Stimulated activated CD4-positive, alpha-beta T cell treated with anti-CD3 and anti-CD28 coated beads, Interleukin-1b, Interleukin-23, amount 100 ng/mL, for 4 hours (primary cell): ENCODE results near the gene PON2.
"Not testable (repeated sequence)": the region's sequence is repeated elsewhere in the genome, so short reads cannot be mapped to it uniquely, and the experiment has no call there.

Source experiments
- DNase-seq, 2 donors: peaks; one replicate each; pipeline ENCODE4 v3.0.0-alpha.2; 2020; ENCODE audit warnings: low read depth in 2 of 2

The PON2 gene

DNA sequence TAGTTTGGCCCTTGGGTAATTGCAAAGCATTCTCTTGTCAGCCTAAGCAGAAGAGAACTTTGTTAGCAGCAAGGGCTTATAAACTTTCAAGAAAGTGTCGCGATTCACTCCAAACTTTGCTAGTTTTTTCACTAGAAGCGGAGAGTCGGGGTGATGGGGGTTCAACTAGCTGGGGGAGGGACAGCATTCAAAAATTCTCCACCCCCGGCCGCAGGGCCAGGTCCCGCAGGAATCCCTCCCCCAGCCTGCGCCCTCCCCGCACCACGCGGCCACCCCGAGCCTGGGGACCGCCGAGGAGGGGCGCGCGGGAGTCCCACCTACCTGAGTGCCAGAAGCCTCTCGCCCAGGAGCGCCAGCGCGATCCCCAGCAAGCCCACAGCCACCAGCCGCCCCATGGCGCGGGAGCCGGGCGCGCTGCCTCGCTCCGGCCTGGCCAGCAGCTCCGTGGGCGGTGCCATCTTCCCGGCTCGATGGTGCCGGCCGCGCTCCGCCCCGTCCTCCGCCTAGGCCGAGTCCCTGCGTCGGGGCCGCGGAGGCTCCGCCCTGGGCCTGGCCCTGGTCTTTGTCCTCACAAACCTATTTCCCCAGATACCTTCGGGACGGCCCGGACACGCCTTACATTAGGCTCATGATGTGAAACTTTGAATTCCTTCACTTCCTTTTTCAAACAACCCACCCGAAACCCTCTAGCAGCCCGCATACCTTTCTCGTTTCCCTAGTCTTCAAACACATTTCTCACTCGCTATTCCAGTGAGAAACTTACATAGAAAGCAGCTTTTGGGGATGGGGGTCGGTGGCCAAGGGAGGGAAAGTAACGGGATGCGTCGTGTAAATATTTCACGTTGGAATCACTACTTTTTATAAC lies at the start of gene PON2:
TSS of gene PON2 (minus strand) at position 472 of the 865 bp plus-strand sequence. CDS start at position 395, 77 bp downstream.
- peak in 1 of 2 donors; percentile 31 for DNase-seq

DNA sequence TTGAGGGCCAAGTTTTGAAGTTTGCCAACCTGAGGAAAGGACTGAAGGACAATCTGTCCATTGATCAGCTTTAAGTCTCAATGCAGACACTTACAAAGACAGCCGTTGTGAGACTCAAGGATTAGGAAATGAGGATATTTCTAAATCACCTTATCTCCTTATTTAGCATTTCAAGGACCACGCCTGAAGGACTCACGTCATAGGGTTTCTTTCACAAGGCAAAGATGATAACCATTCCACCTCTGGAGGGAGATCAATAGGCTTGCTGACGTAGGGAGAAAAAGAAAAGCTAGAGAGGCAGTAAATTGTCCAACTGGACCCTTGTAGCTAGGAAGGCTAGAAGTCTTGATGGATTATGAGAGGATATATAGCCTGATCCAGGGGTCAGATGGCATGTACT lies 47.6 kb upstream of the PON2 start:
- no peak for DNase-seq

DNA sequence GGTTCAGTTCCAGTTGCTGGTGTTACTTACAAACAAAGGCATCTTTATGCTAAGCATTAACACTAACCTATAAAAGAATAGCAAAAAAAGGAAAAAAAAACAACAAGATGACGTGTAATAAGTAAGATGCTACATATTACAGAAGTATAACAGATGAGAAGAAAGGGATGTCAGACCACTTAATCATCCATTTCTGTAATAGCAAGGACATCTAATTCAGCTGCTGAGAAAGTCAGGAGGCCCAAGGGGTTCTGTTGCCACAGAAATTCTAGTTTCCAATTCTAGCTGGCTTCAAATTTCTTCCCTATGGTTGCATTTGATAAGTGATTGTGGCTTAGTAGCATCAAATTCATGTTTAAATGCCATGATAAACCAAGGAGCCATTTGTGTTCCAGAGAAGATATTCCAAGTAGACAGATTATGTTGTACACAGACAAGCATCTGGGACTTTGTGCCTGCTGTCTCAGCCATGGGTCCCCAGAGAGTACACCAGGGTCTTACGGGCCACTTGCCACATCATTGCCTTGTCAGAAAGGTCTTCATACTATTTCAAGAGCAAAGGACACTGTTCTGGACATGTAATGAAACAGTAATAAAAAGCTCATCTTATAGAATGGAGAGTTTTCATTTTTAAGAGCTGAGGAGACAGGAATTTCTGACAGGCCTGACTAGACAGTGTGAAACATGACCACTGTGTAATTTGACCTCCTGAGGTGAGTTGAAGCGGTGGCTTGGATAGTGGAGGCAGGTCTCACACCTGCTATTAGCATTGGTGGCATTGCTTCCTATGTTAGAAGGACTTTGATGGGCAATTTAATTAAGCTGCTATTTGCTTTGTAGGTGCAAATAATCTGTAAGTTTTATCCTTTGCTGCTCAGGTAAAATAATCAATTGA lies 46.7 kb upstream of the PON2 start:
- DNase-seq, result no peak

- no peak for DNase-seq
These were observed 45.3 kb upstream of the PON2 start for GRCh38 chr7:95479992-95480624.

GRCh38 chr7:95478272-95479037 lies 43.6 kb upstream of the PON2 start:
- no peak for DNase-seq

GRCh38 chr7:95476904-95477594 lies 42.2 kb upstream of the PON2 start:
- DNase-seq, result peak; percentile 9 to 12

GRCh38 chr7:95476072-95476847 lies 41.4 kb upstream of the PON2 start:
- no peak for DNase-seq

DNA sequence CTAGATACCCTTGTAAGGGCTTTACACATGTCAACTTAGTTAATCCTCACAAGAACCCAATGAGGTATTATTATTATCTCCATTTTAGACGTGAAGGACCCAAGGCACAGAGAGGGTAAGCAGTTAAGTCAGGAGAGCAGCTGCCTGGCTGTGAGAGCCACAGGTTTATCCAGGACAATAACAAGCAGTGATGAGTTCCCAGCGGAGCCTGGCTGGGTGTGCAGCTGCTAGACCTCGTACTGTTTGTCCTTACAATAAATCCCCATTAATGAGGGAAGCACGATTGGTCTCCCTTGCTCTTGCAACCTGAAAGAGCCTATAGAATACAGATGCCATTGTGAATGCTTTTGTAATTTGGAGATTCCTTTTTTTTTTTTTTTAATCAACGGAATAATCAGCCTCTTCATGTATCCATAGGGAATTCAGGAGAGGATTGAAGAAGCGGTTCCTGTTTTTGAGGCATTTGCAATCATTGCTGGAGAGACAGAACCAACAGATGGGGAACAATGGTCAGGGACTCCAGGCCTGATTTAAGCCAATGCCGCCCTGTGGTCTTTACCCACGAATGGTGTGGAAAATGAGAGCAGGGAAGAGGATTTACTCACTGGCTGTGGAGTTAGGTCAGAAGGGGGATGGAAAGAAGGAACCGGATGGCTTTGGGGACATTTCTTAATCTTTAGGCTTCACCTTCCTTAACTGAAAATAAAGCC lies 38.6 kb upstream of the PON2 start:
- no peak for DNase-seq

DNA sequence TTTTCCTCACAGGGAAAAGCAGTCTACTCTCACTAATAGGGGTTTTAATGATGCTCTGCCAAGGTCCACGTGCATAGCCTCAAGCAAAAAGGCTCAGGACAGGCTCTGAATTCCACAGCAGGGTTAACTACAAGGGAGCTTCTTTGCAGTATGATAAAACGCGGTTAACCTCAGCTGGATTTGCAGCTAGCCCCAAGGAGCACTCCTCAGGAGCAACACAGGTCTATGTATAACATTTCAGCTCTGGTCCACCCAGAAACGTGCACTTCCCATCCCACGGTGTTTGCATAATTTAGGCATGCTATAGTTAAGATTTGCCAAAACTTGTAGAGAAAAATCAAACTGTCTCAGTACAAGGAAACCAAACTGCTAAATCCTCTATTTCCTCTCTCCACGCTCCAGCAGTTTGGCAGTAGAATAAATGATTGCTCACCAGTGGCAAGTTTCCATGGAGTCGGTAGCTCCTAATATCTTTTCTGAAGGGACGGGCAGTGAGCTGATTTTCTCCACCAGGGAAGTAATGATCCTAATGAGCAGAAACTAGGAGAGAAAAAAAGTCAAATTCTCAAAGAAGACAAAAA lies 37.8 kb upstream of the PON2 start:
- DNase-seq, result no peak

DNA sequence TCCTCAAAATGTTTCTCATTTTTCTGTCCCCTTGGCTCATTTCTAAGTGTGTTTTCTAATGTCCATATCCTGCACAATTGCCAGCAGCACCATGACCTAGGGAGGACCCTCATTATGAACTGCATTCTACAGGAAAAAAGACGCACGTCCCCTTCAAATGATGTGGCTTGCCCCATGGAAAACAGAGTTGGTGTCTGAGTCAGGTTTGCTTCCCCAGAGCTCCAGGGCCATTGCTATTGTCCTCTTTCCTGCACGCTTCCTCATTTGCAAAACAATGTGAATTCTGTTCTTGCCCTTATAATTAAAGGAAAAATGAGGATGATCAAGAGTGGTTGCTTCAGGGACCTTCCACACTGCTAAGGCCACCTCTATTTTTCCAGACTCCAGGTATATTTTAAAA lies 36.2 kb upstream of the PON2 start:
- no peak for DNase-seq

DNA sequence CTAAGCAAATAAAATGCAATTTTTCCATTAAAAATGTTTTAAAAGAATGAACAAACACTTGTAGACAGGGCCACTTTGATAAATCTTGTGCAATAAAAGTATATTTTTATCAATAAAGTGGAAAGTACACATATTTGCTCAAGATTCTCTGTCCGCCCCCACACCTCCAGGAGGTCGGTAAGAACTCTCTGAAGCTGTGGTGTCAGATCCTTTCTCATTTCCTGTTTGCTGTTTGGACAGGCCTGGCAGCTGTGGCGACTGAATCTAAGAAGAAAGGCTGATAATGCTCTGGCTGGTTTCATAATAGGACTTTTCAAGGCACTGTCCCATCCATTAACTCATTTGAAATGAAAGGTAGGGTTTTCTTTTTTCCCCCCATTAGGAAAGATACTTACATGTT lies 35.6 kb upstream of the PON2 start:
- DNase-seq, result no peak

DNA sequence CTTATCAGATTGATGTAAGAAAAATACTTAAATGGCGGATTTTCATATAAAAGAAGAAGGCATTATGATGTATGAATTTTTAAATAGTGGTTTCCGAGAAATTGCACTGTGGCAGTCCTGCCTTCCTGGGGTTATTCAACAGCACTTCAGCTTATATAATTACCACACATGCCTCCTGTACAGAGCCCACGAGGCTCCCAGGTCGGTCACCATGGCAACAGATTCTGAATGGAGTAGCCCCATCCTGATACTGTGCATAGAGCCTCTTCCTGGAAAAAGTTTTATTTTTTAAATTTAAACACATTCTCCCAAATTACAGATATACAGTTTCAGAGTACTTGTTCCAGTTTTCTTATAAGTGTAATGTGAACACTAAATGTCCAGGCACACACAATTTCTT lies 35.0 kb upstream of the PON2 start:
- DNase-seq, result no peak

DNA sequence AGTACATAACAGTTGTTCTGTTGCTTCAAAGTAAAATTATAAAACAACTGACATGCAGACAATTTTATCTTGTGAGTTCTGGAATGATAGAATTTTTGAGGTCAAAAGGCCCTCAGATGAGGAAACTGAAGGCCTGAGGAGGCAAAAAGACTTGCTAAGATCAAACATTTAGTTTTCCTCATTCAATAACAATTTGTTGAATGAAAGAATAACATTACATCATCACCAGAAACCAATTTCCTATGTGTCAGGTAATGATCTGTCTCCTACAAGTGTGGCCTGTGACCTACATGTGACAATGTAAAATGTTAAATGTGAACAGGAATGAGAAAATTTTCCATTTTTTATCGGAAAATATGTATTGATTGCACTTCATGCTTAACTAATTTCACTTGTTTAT lies 34.4 kb upstream of the PON2 start:
- DNase-seq, result no peak

GRCh38 chr7:95467912-95468607 lies 33.2 kb upstream of the PON2 start:
- no peak for DNase-seq

- not testable (repeated sequence) for DNase-seq
These were observed 25.8 kb upstream of the PON2 start for GRCh38 chr7:95460653-95461052.

- DNase-seq, result no peak
These were observed 23.1 kb upstream of the PON2 start for GRCh38 chr7:95457947-95458346.

DNA sequence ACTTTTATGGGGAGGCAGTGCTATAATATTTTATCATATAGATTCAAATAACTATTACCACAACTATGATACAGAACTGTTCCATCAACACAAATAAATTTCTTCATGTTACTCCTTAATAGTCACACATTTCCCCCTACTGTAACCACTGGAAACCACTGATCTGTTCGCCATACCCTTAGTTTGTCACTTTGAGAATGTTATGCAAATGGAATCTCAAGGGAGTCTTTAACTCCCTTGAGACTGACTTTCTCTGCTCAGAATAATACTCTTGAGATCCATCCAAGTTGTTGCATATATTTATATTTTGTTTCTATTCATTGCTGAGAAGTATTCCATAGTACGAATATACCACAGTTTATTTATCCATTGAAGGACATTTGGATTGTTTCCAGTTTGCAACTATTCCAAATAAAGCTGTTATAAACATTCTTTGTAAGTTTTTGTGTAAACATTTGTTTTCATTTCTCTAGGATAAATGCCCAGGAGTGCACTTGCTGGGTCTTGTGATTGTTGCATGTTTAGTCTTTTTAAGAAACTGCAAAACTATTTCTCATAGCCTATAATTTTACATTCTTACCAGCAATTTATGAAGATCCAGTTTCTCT lies 19.7 kb upstream of the PON2 start:
- DNase-seq, result no peak

GRCh38 chr7:95446618-95447017 lies 11.8 kb upstream of the PON2 start:
- no peak for DNase-seq
